Colon (tissue), 2 donors: ENCODE data around the gene PALLD.
"Not testable (repeated sequence)": the region's sequence is repeated elsewhere in the genome, so short reads cannot be mapped to it uniquely, and the experiment has no call there.

Source experiments
- FAIRE-seq: peaks from 2 replicates; lab custom pipeline; 2012; peaks lifted over from hg19 to GRCh38; lab: Jason Lieb, UNC
- donor health status: control.
- donor health status: control.

PALLD gene

DNA sequence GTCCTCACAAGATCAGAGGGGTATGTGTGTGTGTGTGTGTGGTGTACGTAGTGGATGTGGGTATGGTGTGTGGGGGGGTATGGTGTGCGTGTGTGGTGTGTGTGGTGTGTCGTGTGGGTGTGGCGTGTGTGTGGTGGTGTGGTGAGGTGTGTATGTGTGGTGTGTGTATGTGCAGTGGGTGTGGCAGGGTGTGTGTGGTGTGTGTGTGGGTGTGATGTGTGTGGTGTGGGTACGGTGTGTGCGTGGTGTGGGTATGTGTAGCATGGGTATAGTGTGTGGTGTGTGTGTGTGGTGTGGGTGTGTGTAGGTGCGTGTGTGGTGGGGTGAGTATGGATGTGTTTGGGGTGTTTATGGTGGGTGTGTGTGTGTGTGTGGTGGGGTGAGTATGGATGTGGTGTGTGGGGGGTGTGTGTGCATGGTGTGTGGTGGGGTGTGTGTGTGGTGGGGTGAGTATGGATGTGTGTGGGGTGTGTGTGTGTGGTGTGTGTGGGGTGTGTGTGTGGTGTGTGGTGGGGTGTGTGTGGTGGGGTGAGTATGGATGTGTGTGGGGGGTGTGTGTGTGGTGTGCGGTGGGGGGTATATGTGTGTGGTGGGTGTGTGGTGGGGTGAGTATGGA lies 182.0 kb downstream of the PALLD start:
- FAIRE-seq = no peak

DNA sequence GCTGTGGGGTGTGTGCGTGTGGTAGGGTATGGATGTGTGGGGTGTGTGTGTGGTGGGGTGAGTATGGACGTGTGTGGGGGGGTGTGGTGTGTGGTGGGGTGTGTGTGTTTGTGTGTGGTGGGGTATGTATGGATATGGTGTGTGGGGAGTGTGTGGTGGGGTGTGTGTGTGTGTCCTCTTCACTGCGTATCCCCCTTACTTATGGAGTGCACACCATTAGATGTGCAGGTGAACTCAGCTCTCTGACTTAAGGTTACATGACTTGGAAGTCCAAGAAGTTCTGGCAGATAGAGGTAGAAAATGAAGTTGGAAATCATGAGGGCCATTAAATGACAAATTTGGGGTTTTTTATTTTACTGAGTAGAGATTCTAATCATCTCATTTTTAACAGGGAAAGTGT lies 182.5 kb downstream of the PALLD start:
- FAIRE-seq = no peak

DNA sequence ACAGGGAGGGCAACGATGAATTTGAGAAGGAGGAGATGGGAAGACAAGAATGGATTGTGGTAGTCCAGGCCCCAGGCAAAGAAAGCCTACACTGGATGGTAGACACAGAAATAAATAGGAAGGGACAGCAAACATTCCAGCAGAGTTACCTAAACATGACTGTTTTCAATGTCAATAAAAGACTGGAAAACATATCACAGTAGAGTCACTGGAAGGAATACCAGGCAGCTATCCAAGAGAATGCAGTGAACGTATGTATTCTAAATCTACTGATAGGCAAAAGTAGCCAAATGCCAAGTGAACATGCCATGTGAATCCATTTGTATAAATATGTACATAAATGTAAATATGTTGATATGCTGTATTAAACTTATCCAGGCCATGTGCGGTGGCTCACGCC lies 183.0 kb downstream of the PALLD start:
- FAIRE-seq = no peak

DNA sequence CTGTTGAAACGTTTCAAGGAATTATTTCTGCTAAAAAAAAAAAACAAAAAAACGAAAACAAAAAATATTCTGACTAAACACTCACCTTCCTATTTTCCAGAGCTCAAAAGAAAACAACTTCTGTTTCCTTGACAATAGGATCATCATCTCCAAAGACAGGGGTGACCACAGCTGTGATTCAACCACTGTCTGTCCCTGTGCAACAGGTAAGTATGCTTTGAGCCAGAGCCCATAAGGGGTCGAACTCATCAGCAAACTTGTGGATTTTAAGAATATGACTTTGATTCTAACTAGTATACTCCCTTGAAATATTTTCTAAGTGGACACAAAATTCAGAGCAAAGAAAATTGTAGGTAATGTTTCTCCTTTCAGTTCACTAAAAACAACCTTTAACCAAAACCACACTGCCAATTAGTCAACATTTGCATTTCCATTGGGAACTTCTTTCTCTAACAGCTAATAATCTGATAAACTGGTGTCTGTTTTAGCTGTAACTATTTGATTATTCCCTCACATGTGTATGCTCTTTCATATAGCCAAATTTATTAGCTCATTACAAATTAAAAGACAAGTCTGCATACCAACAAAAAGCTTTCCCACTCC lies 186.1 kb downstream of the PALLD start:
- no peak for FAIRE-seq

DNA sequence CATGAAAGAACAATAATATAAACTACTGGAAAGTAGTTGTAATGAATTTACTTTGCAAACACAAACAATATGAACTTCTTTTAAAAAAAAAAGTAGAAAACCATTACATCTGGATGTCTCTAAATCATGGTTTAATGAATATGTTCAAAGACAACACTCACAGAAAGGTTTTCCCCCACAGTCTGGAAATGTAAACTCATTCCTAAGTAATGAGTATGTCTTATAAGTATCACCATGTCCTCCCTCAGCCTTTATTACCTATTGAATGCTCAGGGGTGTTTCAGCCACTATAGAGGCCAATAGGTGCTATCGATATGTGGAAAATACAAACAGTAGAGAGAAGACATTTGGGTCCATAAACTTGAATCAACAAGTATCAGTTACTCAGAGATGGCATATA lies 186.7 kb downstream of the PALLD start:
- no peak for FAIRE-seq

DNA sequence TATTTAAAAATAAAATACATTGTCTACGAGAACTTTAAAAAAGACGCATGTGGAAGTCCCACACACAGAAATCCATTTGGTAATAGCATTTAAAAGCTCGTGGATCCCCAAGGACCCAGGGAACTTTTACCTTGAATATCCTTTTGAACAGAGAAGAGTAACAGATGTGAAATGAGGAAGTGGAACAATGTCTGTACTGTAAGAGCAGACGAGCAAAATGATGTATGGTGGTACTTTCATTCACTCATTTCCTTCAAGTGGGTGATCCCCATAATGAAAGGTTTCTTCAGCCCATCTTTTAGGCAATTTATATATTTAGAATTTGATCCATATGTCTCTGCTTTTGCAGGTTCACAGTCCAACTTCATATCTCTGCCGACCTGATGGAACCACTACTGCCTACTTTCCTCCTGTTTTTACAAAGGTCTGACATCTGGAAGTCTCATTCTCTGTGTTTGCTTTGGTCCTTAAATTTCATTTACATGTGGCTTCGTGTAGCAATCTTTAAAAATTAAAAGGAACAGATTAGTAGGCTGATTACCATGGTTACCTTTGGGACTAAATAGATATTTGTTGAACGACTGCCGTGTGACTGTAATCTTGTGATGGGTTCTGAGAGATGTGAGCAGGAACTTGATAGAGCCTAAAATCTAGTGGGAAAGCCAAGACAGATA lies 188.4 kb downstream of the PALLD start:
- FAIRE-seq = no peak

DNA sequence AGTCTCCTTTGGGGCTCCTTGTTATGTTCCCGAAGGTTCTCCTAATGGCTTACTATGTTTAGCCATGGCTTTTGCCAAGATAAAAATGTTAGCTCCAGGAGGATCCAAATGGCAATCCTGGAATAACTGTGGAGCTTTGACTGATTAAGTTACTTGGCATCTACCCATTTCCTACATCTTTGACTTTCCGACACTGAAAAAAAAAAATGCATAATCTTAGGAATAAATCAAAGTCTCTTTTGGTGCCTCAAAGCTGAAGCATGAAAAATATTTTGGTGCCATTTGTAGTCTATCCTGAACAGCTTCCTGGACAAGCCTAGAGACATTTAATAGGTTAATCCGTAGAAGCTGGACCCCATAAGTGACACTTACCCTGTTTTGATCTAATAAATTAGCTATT lies 191.7 kb downstream of the PALLD start:
- FAIRE-seq = no peak

DNA sequence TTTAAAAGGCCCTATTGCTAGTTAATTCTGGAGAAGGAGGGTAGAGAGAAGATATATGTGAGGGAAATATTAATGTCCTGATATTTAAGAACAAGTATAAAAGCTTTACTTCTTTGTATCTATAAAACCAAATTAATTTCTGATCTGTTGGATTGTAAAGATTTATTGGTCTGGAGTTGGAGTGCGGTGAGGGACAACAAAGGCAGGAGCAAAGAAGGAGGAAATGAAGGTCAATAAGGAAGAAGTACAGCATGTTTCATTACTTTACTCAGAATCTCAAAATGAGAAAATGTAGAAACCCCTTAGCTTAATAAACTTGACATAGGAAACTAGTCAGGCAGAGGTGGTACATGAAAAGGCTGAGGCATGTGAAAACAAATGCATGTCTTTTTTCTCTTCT lies 192.9 kb downstream of the PALLD start:
- FAIRE-seq = no peak

DNA sequence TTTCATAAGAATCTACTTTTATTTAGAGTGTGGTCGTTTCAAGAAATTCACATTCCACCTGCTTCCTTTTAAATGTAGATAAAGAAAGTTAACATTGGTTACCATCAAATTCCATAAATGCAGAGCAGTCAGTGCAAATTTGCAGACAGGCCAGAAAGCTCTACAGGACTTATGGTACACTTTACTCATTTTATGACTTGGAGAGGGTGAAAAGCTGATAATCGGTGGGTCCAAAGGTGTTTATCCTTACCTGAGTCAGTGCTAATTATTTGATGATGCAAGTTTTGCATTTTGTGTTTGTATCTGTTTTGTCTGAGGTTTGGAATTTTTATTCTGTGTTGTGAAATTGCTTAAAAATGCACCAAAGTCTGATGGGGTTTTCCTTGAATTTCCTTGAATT lies 193.3 kb downstream of the PALLD start:
- no peak for FAIRE-seq

DNA sequence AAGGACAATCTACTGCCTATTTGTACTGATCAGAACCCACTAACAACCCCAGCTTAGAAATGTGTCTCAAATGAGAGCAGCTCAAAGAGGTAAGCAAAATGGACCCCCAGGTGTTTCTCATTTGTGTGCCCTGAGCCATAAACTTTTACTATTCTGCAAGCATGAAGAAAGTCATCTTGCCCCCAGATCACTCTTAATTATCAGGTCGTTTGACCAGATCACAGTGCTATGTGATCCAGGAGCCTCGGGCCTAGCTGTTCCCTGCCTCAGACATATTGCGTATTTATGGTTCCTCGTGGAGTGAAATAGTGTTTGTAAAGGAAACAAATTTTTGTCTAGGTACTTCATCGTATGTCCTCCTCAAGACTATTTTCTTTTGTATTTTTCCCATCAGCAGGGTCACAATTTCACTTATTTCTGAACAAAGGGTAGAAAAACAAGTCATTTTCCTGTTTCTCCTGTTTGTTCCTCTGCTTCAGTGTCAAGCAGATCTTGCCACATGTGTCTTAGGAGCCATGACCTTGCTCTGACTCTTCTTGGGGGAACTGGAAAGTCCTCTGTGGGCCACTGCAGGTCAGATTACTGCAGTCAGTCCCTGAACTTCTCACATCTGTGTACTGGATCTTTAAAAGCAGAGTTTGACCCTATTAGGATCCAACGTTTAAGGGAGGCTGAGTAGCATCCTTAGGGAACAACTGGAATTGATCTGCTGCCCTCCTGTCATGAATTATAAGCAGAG lies 194.9 kb downstream of the PALLD start:
- FAIRE-seq = no peak

DNA sequence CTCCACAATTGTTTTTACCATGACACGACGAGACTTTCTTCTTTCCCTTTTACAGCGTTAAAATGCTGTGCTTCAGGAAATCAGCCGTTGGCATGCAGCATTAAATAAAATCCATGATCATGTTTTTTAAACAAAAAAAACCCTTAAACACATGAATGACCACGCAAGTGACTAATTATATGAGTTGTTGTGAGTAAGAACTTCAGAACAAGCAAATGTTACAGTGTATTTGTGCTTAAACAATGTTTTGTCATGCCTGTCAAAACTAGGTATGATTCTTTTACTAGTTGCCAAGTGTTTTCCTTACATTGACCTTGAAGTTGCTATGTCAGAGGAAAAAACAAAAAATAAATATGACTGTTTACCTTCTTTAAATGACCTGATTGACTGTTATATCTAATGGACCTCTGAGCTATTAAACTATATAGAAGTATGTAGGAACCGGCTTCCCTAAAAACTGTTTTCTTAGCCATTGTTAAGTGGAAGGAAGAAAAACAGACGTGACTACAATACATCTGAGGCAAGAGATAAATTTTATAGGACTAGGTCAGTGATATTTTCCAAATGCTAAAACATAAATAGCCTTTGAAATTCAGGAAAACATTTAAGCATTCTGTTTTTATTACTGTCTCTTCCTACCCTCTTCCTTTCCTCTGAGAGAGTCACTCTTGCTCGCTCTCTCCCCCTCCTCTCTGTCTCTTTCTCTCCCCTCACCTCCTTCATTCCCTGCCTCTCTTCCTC lies 197.1 kb downstream of the PALLD start:
- FAIRE-seq = no peak

DNA sequence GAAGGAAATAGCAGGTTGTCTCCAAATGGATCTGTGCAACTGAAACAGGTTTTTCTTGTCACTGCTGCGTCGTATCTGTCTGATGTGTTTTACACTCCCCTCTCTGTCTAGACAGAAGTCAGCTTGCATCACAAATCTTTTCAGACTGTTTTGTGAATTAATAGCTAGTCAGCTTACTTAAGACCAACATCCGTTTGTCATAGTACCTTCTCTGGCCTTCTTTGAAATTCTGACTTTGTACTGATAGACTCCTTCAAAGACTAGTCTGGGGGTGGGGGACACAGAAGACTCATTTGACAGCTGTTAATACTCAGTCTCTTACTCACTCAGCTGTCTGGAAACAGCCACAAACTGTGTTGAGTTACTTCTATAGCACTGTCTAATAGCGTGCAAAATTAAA lies 197.8 kb downstream of the PALLD start:
- no peak for FAIRE-seq

DNA sequence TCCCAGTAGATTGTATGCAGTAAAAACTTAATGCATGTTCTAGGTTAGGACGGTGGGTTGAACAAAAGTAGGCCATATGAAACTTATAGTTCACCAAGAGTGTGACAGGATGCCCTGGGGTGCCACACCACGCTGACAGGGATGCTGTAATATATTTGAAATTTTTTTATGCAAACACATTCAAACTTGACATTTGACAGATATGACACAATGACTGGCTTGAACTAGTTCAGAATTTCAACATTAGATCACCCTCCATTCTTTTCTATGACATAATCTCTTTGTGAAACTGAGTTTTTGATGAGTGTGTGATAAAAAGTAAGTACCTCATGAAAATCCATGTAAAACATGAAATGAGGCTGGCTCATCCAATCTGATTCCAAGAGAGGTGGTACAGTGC lies 198.4 kb downstream of the PALLD start:
- no peak for FAIRE-seq

DNA sequence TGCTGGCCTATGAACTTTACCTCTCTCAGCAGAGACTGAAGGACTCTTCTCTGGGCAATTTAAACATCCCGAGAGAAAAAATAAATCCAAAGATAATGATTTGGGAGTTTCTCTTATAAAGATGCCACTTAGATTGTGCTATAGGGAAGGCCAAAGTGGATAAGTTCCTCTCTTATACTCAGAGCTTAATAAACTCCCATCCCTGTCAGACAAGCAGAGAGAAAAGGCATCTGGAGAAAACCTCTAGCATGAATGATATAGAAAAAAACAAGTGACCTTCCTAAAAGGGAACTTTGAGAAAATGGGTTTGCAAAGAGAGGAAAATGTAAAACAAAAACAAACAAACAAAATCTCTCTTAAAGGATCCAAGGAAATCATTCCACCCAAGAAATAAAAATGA lies 199.4 kb downstream of the PALLD start:
- FAIRE-seq = no peak

DNA sequence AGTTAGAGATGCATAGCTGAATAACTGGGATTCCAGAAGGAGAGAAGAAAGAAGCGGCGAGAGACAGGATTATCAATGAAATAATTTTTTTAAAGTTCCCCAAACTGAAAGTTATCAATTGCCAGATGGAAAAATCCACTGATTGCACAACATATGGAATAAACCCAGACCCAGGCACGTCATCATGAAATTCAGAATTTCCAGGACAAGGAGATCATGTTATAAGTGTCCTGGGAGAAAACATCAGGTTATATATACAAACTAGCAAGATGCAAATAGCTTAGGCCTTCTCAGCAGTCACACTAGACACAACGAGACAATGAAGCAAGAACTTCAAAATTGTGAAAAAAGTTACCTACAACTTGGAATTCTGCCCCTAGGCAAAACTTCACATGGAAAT lies 200.0 kb downstream of the PALLD start:
- no peak for FAIRE-seq

DNA sequence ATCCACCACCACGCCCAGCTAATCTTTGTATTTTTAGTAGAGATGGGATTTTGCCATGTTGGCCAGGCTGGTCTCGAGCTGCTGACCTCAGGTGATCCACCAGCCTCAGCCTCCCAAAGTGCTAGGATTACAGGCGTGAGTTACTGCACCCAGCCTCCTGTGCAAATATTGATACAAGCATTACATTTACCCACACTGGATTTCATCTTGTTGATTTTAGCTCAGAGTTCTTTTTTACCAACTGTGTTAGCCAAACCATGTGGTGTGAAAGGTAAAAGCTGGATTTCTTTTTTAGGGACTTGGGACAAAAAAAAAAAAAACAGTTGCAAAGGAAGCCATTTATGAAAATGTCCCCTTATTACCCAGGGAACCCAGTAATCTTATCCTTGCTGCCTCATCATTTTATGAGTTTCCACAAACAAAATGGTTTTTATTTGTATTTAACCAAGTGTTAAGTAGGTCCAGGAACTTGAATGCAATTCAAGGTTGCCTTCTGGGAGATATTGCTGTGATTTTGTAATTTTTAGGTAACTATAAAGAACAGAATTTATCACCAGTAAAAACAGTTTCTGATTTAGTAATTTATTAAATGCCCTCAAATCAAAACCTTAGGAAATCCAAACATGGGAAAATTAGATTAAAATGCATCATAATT lies 202.5 kb downstream of the PALLD start:
- FAIRE-seq = no peak

DNA sequence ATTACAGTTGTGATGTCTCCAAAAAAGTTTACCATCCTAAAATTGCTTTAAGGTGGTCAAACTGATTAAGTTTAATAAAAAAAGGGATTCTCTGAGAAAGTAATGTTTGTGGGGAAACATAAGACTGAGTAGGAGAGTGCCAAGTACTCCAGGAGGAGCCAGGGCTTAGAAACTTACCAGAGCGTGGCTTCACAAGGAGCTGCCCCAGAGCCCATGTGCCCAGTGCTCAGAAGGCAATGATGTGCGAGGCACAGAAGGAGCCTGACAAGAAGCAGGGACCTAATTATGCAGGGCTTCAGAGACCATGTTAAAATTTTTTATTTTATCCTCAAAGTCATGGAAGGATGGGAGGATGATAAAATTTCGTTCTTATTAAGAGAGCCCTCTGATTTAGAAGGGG lies 204.2 kb downstream of the PALLD start:
- FAIRE-seq = no peak

DNA sequence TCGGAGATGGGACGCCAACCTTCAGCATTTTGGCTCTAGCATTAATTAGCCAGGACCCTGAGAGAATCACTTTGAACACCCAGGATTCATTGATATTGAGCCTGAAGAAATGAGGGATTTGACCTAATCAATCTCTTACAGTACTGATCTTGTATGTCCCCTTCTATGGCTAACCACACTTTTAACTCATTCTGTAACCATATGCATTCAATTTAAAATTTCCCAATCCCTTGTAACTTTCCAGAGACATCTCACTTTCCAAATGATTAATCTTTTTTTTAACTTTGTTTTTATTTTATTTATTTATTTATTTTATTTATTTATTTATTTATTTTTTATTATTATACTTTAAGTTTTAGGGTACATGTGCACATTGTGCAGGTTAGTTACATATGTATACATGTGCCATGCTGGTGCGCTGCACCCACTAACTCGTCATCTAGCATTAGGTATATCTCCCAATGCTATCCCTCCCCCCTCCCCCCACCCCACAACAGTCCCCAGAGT lies 205.8 kb downstream of the PALLD start:
- not testable (repeated sequence) for FAIRE-seq

DNA sequence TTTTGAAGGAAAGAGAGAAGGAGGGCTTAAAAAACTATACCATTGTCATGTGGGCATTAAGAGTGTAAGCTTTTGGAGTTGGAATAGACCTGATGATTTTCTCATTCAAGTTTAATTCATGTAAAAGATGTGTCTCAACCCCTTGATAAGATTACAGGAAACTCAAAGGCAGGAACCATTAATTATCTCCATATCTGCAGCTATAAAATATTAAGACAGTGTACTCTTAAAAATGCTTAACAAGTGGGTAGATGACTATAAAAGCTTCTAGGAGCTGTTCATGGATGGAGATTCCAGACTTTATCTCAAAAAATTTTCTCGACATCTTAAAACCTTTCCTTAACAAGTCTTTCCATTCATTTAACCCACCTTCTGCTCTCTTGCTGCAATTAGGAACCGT lies 208.3 kb downstream of the PALLD start:
- no peak for FAIRE-seq

DNA sequence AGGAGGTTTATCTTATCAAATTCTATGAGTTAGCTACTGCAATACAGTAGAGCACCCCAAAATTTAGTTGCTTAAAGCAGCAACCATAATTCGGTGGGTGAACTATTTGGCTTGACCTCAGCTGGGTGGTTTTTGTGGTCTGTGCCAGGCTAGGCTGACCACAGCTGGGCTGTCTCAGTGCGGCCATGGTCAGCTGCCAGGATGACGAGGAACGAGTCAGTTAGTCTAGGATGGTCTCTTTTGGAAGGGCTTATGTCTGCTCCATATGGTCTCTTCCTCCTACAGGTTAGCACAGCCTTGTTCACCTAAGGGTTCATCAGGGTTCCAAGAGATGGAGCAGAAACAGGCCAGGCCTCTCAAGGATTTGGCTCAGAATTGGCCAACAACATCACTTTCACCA lies 210.4 kb downstream of the PALLD start:
- FAIRE-seq = no peak

DNA sequence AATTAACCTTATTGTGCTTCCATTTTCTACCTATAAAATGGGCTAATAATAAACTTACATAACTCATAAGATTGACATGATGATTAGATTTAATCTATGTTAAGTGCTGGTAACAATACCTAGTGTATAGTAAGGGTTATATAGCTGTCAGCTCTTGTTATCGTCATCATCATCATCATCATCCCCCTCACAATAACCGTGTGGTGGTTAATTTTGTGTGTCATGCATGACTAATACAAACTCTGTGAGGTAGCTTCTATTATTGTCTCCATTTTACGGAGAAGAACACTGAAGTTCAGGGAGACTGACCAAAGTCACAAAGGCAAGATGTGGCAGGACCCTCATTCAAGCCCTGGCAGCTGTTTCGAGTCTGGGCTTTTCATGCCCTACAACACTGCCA lies 211.3 kb downstream of the PALLD start:
- no peak for FAIRE-seq
